Osteocyte (in vitro differentiated cells): ENCODE measurements around the gene HMCN1. TPM values are rescaled to one million over a fixed set of nuclear protein-coding genes. Genes with fewer than 3 reads are reported as not detected.

Experiments used
- DNase-seq: peaks from one replicate; pipeline ENCODE4 v3.0.0; 2021; ENCODE audit warnings: mixed read lengths; ENCODE audit not compliant: unreplicated experiment; ENCODE audit errors: extremely low spot score
- H3K27ac Mint-ChIP-seq: one replicate; pipeline ENCODE4 v1.8.0; 2021; ENCODE audit warnings: mild to moderate bottlenecking, mixed read lengths; ENCODE audit not compliant: unreplicated experiment
- H3K27me3 Mint-ChIP-seq: one replicate; pipeline ENCODE4 v1.8.0; 2021; ENCODE audit warnings: mixed read lengths; ENCODE audit not compliant: unreplicated experiment
- H3K36me3 Mint-ChIP-seq: one replicate; pipeline ENCODE4 v1.8.0; 2021; ENCODE audit warnings: mixed read lengths; ENCODE audit not compliant: unreplicated experiment
- H3K4me1 Mint-ChIP-seq: one replicate; pipeline ENCODE4 v1.8.0; 2021; ENCODE audit warnings: mixed read lengths; ENCODE audit not compliant: unreplicated experiment
- H3K4me3 Mint-ChIP-seq: one replicate; pipeline ENCODE4 v1.8.0; 2021; ENCODE audit warnings: mild to moderate bottlenecking, moderate library complexity, mixed read lengths; ENCODE audit not compliant: unreplicated experiment
- H3K9me3 Mint-ChIP-seq: one replicate; pipeline ENCODE4 v1.8.0; 2021; ENCODE audit warnings: mixed read lengths; ENCODE audit not compliant: unreplicated experiment
- CTCF ChIP-seq: fragments of 200-600 bp; sonication (generic); IDR thresholded peaks from 2 replicates; pipeline ENCODE4 v1.5.0; 2021; ENCODE audit warnings: antibody characterized with exemption, mild to moderate bottlenecking, moderate library complexity
- total RNA-seq: library from RNA; stranded (reverse); gene quantifications from 2 replicates; pipeline ENCODE4 v1.2.1, GENCODE V29; 2021

HMCN1 gene
- total RNA-seq, 1 donor from 2014 or later: 91.4 TPM

GRCh38 chr1:186144505-186144904 is 410.3 kb downstream of the HMCN1 start:
- no peak overlapping the region for H3K27ac Mint-ChIP-seq
- peaks cover 13% of the 10 kb centered on the region for H3K9me3 Mint-ChIP-seq
- DNase-seq: no peak
- no peaks in the 10 kb centered on the region for H3K27me3 Mint-ChIP-seq
- H3K4me3 Mint-ChIP-seq: no peak overlapping the region
- peaks cover 54% of the 10 kb centered on the region for H3K36me3 Mint-ChIP-seq
- peaks cover 19% of the 10 kb centered on the region for H3K4me1 Mint-ChIP-seq
- TF ChIP-seq CTCF: no peak

- DNase-seq: no peak
- Mint-ChIP-seq H3K36me3 (peaks cover 55% of the 10 kb centered on the region), H3K27ac (no peak overlapping the region), H3K9me3 (peaks cover 11% of the 10 kb centered on the region), H3K4me1 (peaks cover 26% of the 10 kb centered on the region), H3K27me3 (no peaks in the 10 kb centered on the region), H3K4me3 (no peak overlapping the region)
- TF ChIP-seq CTCF: no peak
Measured at GRCh38 chr1:186146974-186147373, 412.8 kb downstream of the HMCN1 start.

GRCh38 chr1:186149591-186149990 is 415.4 kb downstream of the HMCN1 start:
- H3K4me3 Mint-ChIP-seq: no peak overlapping the region
- peaks cover 43% of the 10 kb centered on the region for H3K4me1 Mint-ChIP-seq
- peaks cover 53% of the 10 kb centered on the region for H3K36me3 Mint-ChIP-seq
- no peak for TF ChIP-seq CTCF
- H3K9me3 Mint-ChIP-seq: peaks cover 8% of the 10 kb centered on the region
- no peaks in the 10 kb centered on the region for H3K27me3 Mint-ChIP-seq
- DNase-seq: no peak
- H3K27ac Mint-ChIP-seq: no peak overlapping the region

GRCh38 chr1:186152227-186152619 is 418.0 kb downstream of the HMCN1 start:
- H3K4me1 Mint-ChIP-seq: peaks cover 55% of the 10 kb centered on the region
- H3K27me3 Mint-ChIP-seq: no peaks in the 10 kb centered on the region
- TF ChIP-seq CTCF: no peak
- peak overlapping the region; percentile 9 for H3K27ac Mint-ChIP-seq
- DNase-seq: no peak
- H3K9me3 Mint-ChIP-seq: peaks cover 4% of the 10 kb centered on the region
- H3K4me3 Mint-ChIP-seq: no peak overlapping the region
- H3K36me3 Mint-ChIP-seq: peaks cover 31% of the 10 kb centered on the region

GRCh38 chr1:186152620-186153239 is 418.5 kb downstream of the HMCN1 start:
- no peak for TF ChIP-seq CTCF
- H3K9me3 Mint-ChIP-seq: no peaks in the 10 kb centered on the region
- peaks cover 55% of the 10 kb centered on the region for H3K4me1 Mint-ChIP-seq
- H3K36me3 Mint-ChIP-seq: peaks cover 28% of the 10 kb centered on the region
- no peak overlapping the region for H3K4me3 Mint-ChIP-seq
- peak; percentile 86 for DNase-seq
- no peaks in the 10 kb centered on the region for H3K27me3 Mint-ChIP-seq
- peak overlapping the region; percentile 9 for H3K27ac Mint-ChIP-seq
